ENCODE measurements around the gene L1CAM.

The L1CAM gene

DNA sequence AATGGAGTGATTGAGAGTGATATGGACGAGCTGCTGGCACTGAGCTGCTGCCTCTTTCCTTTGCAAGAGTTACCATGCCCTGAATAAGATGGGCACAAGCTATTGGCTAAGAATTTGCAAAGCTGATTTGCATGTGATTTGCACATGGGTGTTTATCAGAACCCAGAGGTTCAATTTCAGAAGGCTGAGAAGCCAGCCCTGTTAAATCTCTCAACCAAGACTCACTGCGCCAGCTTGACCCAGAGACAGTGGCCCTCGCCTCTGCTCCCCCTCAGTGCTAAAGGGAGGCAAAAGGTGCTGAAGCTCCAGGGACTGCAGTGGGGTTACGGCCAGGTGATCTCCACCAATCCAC is 39.4 kb upstream of the L1CAM start:
- no peak for DNase-seq (ENCODE audit: low read depth in 2 of 2)

- no peak for DNase-seq (ENCODE audit: low read depth in 2 of 2)
Measured at GRCh38 chrX:153924149-153924861, 38.3 kb upstream of the L1CAM start.

DNA sequence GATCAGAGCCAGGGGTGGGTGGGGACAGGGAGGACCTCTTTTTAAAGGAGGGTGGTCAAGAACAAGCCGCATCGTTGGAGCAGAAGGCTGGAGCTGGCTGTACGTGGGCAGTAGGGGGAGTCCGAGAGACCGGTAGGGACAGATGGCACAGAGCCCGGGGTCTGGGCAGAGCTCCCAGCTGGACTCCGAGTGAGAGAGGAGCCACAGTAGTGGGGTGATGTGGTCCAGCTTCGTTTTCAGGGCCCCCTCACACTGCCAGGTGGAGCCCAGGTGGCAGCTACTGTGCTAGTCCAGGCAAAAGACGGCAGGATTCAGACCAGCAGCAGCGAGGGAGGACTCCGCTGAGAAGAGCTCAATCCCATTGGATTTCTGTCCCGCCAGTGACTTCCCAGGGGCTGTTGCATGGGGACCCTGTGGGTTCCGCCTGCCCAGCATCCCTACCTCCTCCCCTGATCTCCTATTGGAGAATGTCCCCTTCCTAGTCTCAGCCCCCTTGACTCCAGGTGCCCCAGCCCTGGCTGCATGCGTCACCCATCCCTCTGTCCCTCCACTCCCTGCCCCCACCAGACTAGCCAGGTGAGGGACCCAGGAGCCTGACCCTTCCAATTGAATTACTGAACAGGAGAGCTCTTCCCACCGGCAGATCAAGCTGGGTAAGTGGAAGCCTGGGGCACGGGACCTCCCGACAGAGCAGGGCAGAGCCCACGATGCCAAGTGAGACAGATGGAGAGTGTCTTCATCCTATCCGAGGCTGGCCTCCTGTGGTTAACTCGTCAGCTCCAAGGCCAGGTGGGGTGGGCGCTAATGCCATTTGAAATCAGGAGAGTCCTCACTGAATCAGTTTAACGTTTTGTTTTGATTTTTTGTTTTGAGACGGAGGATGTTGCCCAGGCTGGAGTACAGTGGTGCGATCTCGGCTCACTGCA is 37.2 kb upstream of the L1CAM start:
- DNase-seq (ENCODE audit: low read depth in 2 of 2): no peak

GRCh38 chrX:153921511-153922446 is 35.8 kb upstream of the L1CAM start:
- DNase-seq (ENCODE audit: low read depth in 2 of 2): no peak

DNA sequence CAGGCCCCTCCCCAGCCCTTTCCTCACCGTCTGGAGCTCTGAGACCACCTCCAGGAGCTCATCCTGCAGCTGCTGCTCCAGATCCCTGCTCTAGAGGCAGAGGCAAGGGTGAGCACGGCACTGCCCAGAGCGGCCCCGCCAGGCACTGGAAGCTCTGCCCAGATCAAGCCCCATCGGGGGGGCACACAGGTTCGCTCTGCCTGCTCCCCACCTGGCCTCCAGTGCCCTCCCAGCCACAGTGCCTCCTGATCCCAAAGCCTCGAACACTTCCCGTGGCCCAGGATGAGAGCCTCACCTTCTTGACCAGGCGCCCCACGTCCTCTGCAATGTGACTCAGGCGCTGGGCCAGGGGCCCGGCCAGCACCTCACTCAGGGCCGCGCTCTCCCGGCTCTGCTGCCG is 35.1 kb upstream of the L1CAM start:
- no peak for DNase-seq (ENCODE audit: low read depth in 2 of 2)

GRCh38 chrX:153920546-153920945 is 34.6 kb upstream of the L1CAM start:
- DNase-seq (ENCODE audit: low read depth in 2 of 2): no peak

DNA sequence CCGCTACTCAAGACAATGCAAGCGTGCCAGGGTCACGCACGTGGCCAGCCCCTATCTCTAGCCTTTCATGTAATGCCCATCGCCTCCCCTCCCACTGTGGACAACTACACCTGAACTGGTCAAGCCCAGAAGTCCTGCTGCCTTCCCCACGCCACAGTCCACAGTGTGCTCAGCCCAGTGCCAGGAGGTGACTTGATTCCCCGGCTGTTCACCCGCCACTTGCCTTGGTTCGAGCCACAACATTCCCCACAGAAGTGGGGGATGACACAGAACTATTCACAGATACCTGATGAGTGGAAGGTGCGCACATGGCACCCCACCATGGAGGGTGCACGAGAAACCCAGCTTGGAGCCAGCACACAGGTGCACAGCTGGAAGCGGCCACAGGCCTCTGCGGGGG is 33.3 kb upstream of the L1CAM start:
- no peak for DNase-seq (ENCODE audit: low read depth in 2 of 2)

DNA sequence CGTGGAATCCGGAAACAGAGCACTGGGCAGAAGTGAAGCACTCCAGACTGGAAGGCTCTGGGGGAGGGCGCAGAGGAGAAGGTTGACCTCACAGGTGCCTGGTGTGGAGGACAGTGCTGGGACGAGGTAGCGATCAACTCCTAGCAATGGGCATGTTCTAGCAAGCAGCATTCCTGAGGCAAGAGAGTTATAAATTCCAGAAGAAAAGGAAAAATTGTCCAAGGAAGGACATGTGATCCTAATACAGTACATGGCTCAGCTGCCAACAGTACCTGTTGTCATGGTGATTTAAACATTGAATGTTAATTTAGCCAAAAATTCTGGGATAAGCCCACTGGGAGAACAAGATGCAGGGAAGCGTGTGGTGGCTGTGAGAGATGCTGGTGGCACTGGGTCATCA is 31.9 kb upstream of the L1CAM start:
- no peak for DNase-seq (ENCODE audit: low read depth in 2 of 2)

DNA sequence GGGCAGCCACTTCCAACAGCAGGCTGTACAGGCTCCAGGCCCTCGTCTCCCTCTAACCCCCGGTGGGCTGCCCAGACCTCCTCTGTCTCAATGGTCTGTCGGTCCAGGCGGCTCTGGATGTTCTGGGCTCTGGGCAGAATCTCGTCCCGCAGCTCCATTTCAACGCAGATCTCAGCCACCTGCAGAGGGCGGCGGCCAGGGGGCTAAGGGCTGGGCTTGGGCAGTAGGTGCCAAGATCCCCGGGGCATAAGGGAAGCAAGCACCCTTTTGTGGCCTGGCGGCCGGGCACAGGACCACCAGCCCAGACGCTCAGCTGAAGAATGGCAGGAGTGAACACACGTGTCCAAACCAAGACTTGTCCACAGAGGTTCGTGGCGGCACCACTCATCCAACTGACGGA is 27.7 kb upstream of the L1CAM start:
- no peak for DNase-seq (ENCODE audit: low read depth in 2 of 2)

DNA sequence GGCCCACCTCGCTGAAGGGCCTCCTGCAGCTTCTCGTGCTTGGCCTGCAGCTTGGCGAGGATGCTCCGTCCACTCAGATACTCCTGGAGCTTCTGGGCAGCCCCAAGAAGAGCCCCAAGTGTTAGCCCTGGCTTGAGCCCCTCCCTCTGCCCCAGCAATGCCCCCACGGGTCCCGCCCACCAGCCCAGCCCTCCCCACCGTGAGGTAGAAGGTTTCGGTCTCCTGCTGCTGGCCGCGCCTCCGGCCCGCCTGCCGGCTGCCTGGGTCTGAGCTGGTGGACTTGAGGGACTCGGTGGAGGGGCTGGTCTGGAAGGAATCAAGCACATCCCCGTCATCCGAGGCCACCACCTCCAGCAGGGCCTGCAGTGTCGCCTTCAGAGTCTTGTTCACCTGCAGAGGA is 27.2 kb upstream of the L1CAM start:
- no peak for DNase-seq (ENCODE audit: low read depth in 2 of 2)

- DNase-seq (ENCODE audit: low read depth in 2 of 2): no peak
Measured at GRCh38 chrX:153911798-153912197, 25.8 kb upstream of the L1CAM start.

DNA sequence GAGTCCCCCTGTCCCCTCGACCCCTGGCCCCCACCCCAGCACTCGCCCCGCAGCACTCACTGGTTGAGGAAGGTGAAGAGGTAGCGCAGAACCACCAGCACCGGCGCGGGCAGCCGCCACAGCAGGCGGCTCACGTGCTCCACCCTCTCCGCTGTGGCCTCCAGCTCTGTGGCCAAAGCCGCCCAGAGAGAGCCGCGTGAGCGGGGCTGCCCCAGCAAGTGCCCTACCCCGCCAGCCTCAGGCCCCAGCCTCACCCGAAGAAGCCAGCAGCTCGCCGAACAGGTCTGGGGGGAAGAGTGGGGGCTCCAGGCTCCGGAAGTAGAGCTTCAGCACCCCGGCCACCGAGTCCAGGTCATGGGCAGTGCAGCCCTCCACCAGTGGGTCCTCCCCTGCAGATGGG is 24.5 kb upstream of the L1CAM start:
- no peak for DNase-seq (ENCODE audit: low read depth in 2 of 2)

- no peak for DNase-seq (ENCODE audit: low read depth in 2 of 2)
Measured at GRCh38 chrX:153909980-153910360, 24.0 kb upstream of the L1CAM start.

DNA sequence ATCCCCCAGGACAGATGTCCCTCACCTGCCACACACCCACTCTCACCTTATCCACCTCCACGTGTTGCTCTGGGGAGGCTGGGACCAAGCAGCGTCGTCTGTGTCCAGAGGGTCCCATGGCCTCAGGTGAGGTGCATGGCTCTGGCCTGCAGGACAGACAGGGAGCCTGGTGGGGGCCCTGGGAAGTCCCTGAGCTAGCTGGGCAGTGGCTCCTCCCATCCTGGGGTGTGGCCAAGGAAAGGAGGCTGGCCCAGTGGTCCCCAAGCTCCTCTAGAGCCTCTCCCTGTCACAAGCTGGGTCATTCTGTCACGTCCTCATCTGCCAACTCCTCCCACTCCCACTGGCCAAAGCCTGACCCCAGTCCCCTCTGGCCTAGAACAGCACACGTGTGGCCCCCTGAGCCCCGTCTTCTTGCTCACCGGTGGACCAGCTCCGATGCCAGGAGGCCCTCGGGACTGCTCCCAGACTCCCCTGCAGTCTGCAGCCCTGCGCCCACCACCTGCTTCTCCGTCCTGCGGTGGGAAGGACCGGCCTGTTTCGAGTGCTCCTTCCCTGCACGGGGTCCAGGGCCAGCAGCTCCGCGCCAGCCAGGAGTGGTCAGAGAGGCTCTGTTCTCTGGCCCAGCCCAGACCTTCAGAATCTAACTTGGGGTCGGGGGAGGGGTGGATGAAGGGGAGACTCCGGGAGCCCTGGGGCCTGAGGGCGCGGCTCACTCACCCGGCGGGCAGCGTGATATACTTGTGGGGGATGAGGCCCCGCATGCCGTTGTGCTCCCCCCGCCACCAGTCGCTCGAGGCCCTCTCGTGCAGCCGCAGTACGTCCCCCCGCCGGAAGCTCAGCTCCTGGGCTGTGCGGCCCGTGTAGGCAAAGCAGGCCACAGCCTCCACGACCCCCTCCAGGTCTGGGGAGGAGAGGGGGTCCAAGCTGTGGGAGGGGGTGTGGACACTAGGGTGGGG is 23.3 kb upstream of the L1CAM start:
- no peak for DNase-seq (ENCODE audit: low read depth in 2 of 2)

GRCh38 chrX:153908219-153908860 is 22.4 kb upstream of the L1CAM start:
- DNase-seq (ENCODE audit: low read depth in 2 of 2): no peak

GRCh38 chrX:153907456-153907855 is 21.5 kb upstream of the L1CAM start:
- no peak for DNase-seq (ENCODE audit: low read depth in 2 of 2)

GRCh38 chrX:153906126-153906917 is 20.3 kb upstream of the L1CAM start:
- no peak for DNase-seq (ENCODE audit: low read depth in 2 of 2)

- no peak for DNase-seq (ENCODE audit: low read depth in 2 of 2)
Measured at GRCh38 chrX:153905481-153906095, 19.6 kb upstream of the L1CAM start.

All from stimulated activated CD8-positive, alpha-beta memory T cell treated with anti-CD3 and anti-CD28 coated beads, Interleukin-15, amount 100 ng/mL, for 4 hours (primary cell).